HCT116 (cell line): ENCODE measurements around the gene HAP1. TPM values are rescaled to one million over a fixed set of nuclear protein-coding genes. Genes with fewer than 3 reads are reported as not detected.

Source experiments
- ATAC-seq: fragments of 200-7000 bp; cut with Tn5 transposase; 2 replicates; pipeline ENCODE4 v1.9.1; 2020; ENCODE audit warnings: mild to moderate bottlenecking, moderate library complexity
- BruUV-seq: library from RNA; stranded (reverse); fragments of 400-500 nt; replicated peaks from 2 replicates; lab custom pipeline; 2021; lab: Mats Ljungman, UMichigan
- CTCF ChIA-PET: fragments of 300-600 bp; sonication (Branson Sonifier 250); formaldehyde crosslinking; loops from one replicate; lab custom pipeline; 2021; ENCODE audit warnings: antibody characterized with exemption; lab: Charles Lee
- POLR2A ChIA-PET: fragments of 300-600, 350-600 bp; sonication (Branson Sonifier 250); formaldehyde crosslinking; loops from one replicate; lab custom pipeline; 2021; ENCODE audit warnings: antibody characterized with exemption; lab: Charles Lee
- RAD21 ChIA-PET, 2 experiments: fragments of 300-600 bp; sonication (Branson Sonifier 250); formaldehyde crosslinking; loops; one replicate each; lab custom pipeline; 2023; ENCODE audit warnings: low total read pairs in 2 of 2; ENCODE audit not compliant: uncharacterized antibody in 2 of 2, unreplicated experiment in 2 of 2, low non-redundant PET in 1 of 2; lab: Charles Lee
- DNase-seq: peaks from one replicate; pipeline ENCODE4 v3.0.0-alpha.2; 2010; ENCODE audit warnings: low read depth, low spot score
- H2AFZ ChIP-seq: fragments of 200-600 bp; shearing (Covaris generic), sonication (generic); 2 replicates; pipeline ENCODE4 v1.6.1; 2017; ENCODE audit warnings: low read depth, mixed run types, mixed read lengths, antibody characterized with exemption, low read length; ENCODE audit not compliant: poor library complexity, severe bottlenecking
- H3K27ac ChIP-seq: 2 replicates; pipeline ENCODE4 v1.5.1; 2012; ENCODE audit warnings: low read depth, low read length
- H3K27me3 ChIP-seq: fragments of 200-600 bp; sonication (generic); 2 replicates; pipeline ENCODE4 v1.6.1; 2016; ENCODE audit warnings: mixed run types, low read length, mixed read lengths; ENCODE audit not compliant: insufficient read depth
- H3K36me3 ChIP-seq, 2 experiments: fragments of 200-500 bp in 1 of 2; fragments of 200-600 bp in 1 of 2; sonication (Bioruptor generic) in 1 of 2; sonication (generic) in 1 of 2; 2 replicates each; pipeline versions ENCODE4 v1.5.1 to v1.6.1; 2014 to 2016; ENCODE audit warnings: low read length in 2 of 2, inconsistent platforms in 1 of 2, mixed read lengths in 1 of 2, mixed run types in 1 of 2; ENCODE audit not compliant: insufficient read depth in 2 of 2, control insufficient read depth in 1 of 2
- H3K4me1 ChIP-seq, 2 experiments: fragments of 200-600 bp in 1 of 2; sonication (generic) in 1 of 2; 2 replicates each; pipeline versions ENCODE4 v1.5.1 to v1.6.1; 2012 to 2017; ENCODE audit warnings: low read length in 2 of 2, inconsistent platforms in 1 of 2, mild to moderate bottlenecking in 1 of 2, mixed read lengths in 1 of 2, mixed run types in 1 of 2, moderate library complexity in 1 of 2; ENCODE audit not compliant: insufficient read depth in 2 of 2, control insufficient read depth in 1 of 2
- H3K4me2 ChIP-seq: fragments of 200-600 bp; sonication (generic); 2 replicates; pipeline ENCODE4 v1.6.1; 2017; ENCODE audit warnings: mixed run types, low read length, mixed read lengths
- H3K4me3 ChIP-seq, 2 experiments: fragments of 200-600 bp in 1 of 2; sonication (generic) in 1 of 2; replicated peaks in 1 of 2; 2 replicates each; pipeline ENCODE4 v1.5.1; 2011 to 2016; ENCODE audit warnings: low read length in 2 of 2, control low read depth in 1 of 2, low read depth in 1 of 2, mild to moderate bottlenecking in 1 of 2, mixed read lengths in 1 of 2, mixed run types in 1 of 2
- H3K79me2 ChIP-seq: fragments of 200-600 bp; sonication (generic); 2 replicates; pipeline ENCODE4 v1.6.1; 2017; ENCODE audit warnings: mild to moderate bottlenecking, mixed run types, low read length, moderate library complexity, mixed read lengths; ENCODE audit not compliant: insufficient read depth
- H3K9ac ChIP-seq: fragments of 200-600 bp; sonication (generic); 2 replicates; pipeline ENCODE4 v1.6.1; 2016; ENCODE audit warnings: low read length, mixed read lengths
- H3K9me2 ChIP-seq: fragments of 200-600 bp; sonication (generic), shearing (Covaris generic); 2 replicates; pipeline ENCODE4 v1.6.1; 2017; ENCODE audit warnings: mixed run types, mild to moderate bottlenecking, moderate library complexity; ENCODE audit not compliant: insufficient read depth
- H3K9me3 ChIP-seq, 2 experiments: fragments of 200-500 bp in 1 of 2; fragments of 200-600 bp in 1 of 2; sonication (Bioruptor generic) in 1 of 2; sonication (generic) in 1 of 2; 2 replicates each; pipeline ENCODE4 v1.6.1; 2014 to 2017; ENCODE audit warnings: low read length in 2 of 2, mixed read lengths in 2 of 2, inconsistent platforms in 1 of 2, low read depth in 1 of 2, mild to moderate bottlenecking in 1 of 2, mixed run types in 1 of 2, moderate library complexity in 1 of 2; ENCODE audit not compliant: control insufficient read depth in 1 of 2, insufficient read depth in 1 of 2
- H4K20me1 ChIP-seq: fragments of 200-600 bp; sonication (generic), shearing (Covaris generic); 2 replicates; pipeline ENCODE4 v1.6.1; 2017; ENCODE audit warnings: mixed run types, mild to moderate bottlenecking, moderate library complexity; ENCODE audit not compliant: insufficient read depth
- CBX3 ChIP-seq: IDR thresholded peaks from 2 replicates; pipeline ENCODE4 v1.6.1; 2012; ENCODE audit warnings: low read depth
- CEBPB ChIP-seq: IDR thresholded peaks from 2 replicates; pipeline ENCODE4 v1.6.1; 2012; ENCODE audit warnings: low read depth
- EGR1 ChIP-seq: IDR thresholded peaks from 2 replicates; pipeline ENCODE4 v1.6.1; 2012; ENCODE audit warnings: low read depth
- EZH2 ChIP-seq: fragments of 200-600 bp; sonication (generic); IDR thresholded peaks from 2 replicates; pipeline ENCODE4 v1.6.1; 2017; ENCODE audit warnings: antibody characterized with exemption, mixed run types
- EZH2phosphoT487 ChIP-seq: fragments of 200-600 bp; IDR thresholded peaks from 2 replicates; pipeline ENCODE4 v1.6.1; 2018; ENCODE audit warnings: antibody characterized with exemption, borderline replicate concordance
- FOSL1 ChIP-seq: IDR thresholded peaks from 2 replicates; pipeline ENCODE4 v1.6.1; 2012; ENCODE audit warnings: low read depth
- JUND ChIP-seq: IDR thresholded peaks from 2 replicates; pipeline ENCODE4 v1.6.1; 2012
- POLR2A ChIP-seq: IDR thresholded peaks from 2 replicates; pipeline ENCODE4 v1.7.0; 2011; ENCODE audit warnings: borderline replicate concordance; ENCODE audit not compliant: insufficient read depth, insufficient read length; ENCODE audit errors: extremely low read depth
- POLR2AphosphoS5 ChIP-seq: IDR thresholded peaks from 2 replicates; pipeline ENCODE4 v1.6.1; 2011; ENCODE audit warnings: mild to moderate bottlenecking, low read depth, low read length, moderate library complexity
- RAD21 ChIP-seq: IDR thresholded peaks from 2 replicates; pipeline ENCODE4 v1.6.1; 2012; ENCODE audit warnings: low read depth, mild to moderate bottlenecking
- SIN3A ChIP-seq: IDR thresholded peaks from 2 replicates; pipeline ENCODE4 v1.6.1; 2012; ENCODE audit warnings: low read depth
- SP1 ChIP-seq: IDR thresholded peaks from 2 replicates; pipeline ENCODE4 v1.6.1; 2012; ENCODE audit warnings: low read depth
- SRF ChIP-seq: IDR thresholded peaks from 2 replicates; pipeline ENCODE4 v1.6.1; 2012; ENCODE audit warnings: low read depth
- YY1 ChIP-seq: IDR thresholded peaks from 2 replicates; pipeline ENCODE4 v1.6.1; 2011; ENCODE audit warnings: low read length, low read depth, moderate library complexity, mild to moderate bottlenecking; ENCODE audit not compliant: insufficient replicate concordance; ENCODE audit errors: extremely low read depth
- ZFX ChIP-seq: fragments of 450-650 bp; IDR thresholded peaks from 2 replicates; pipeline ENCODE4 v1.6.1; 2017
- ZNF274 ChIP-seq: fragments of 200-500 bp; sonication (Bioruptor generic); IDR thresholded peaks from 2 replicates; pipeline ENCODE4 v1.6.1; 2014; ENCODE audit warnings: mild to moderate bottlenecking, low read depth, low read length, inconsistent platforms
- intact Hi-C: fragments of 100-400 bp; cut with micrococcal nuclease; formaldehyde crosslinking; loops from 2 replicates; pipeline ENCODE4 v1.10.0; 2022
- total RNA-seq: library from RNA; stranded (reverse); gene quantifications from one replicate; pipeline ENCODE4 v1.2.1, GENCODE V29; 2021; ENCODE audit not compliant: unreplicated experiment
- TF ChIP-seq, protein P1 (sequence below): IDR thresholded peaks from 2 replicates; pipeline ENCODE4 v1.6.1; 2011; ENCODE audit warnings: mild to moderate bottlenecking, low read length, moderate library complexity; ENCODE audit not compliant: insufficient replicate concordance; ENCODE audit errors: extremely low read depth
- TF ChIP-seq, protein P2 (sequence below): IDR thresholded peaks from 2 replicates; pipeline ENCODE4 v1.6.1; 2012
- TF ChIP-seq, protein P3 (sequence below): IDR thresholded peaks from 2 replicates; pipeline ENCODE4 v1.6.1; 2012; ENCODE audit warnings: low read depth

The HAP1 gene
- total RNA-seq, 1 experiment from 2014 or later, result 3.4 TPM

DNA sequence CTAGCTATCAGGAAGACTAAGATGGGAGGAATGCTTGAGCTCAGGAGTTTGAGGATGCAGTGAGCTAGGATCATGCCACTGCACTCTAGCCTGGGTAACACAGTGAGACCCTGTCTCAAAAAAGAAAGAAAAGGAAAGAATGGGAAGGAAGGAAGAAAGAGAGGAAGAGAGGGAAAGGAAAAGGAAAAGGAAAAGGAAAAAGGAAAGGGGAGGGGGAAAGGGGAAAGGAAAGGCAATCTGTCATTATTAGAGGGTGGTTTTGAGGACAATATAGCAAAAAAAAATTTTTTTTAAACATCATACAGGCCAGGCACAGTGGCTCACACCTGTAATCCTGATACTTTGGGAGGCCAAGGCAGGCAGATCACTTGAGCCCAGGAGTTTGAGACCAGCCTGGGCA lies 31.7 kb upstream of the HAP1 start:
- ATAC-seq, result no peak

More for the DNA sequence above, 31.7 kb upstream of the HAP1 start:
- peaks cover 57 to 66% of the 10 kb centered on the region in 2 experiments for H3K36me3 ChIP-seq
- POLR2A ChIA-PET, result no interaction called here
- no peak overlapping the region for H3K9ac ChIP-seq
- CTCF ChIA-PET, result interaction anchor here (0.7 kb wide), 1 partner anchor 19 kb away, joined by 3 read pairs; no protein-coding TSS in a partner anchor
- RAD21 ChIA-PET, result no interaction called here
- no peaks in the 10 kb centered on the region for H3K9me3 ChIP-seq
- DNase-seq, result no peak
- no peak overlapping the region for H2AFZ ChIP-seq
- TF ChIP-seq, protein P1, sequence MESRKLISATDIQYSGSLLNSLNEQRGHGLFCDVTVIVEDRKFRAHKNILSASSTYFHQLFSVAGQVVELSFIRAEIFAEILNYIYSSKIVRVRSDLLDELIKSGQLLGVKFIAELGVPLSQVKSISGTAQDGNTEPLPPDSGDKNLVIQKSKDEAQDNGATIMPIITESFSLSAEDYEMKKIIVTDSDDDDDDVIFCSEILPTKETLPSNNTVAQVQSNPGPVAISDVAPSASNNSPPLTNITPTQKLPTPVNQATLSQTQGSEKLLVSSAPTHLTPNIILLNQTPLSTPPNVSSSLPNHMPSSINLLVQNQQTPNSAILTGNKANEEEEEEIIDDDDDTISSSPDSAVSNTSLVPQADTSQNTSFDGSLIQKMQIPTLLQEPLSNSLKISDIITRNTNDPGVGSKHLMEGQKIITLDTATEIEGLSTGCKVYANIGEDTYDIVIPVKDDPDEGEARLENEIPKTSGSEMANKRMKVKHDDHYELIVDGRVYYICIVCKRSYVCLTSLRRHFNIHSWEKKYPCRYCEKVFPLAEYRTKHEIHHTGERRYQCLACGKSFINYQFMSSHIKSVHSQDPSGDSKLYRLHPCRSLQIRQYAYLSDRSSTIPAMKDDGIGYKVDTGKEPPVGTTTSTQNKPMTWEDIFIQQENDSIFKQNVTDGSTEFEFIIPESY, result no peak
- no peak for TF ChIP-seq JUND
- no peak for TF ChIP-seq FOSL1
- TF ChIP-seq, protein P2, sequence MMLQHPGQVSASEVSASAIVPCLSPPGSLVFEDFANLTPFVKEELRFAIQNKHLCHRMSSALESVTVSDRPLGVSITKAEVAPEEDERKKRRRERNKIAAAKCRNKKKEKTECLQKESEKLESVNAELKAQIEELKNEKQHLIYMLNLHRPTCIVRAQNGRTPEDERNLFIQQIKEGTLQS, result no peak
- TF ChIP-seq CBX3, result no peak
- no peak for TF ChIP-seq EZH2phosphoT487
- TF ChIP-seq, protein P3, sequence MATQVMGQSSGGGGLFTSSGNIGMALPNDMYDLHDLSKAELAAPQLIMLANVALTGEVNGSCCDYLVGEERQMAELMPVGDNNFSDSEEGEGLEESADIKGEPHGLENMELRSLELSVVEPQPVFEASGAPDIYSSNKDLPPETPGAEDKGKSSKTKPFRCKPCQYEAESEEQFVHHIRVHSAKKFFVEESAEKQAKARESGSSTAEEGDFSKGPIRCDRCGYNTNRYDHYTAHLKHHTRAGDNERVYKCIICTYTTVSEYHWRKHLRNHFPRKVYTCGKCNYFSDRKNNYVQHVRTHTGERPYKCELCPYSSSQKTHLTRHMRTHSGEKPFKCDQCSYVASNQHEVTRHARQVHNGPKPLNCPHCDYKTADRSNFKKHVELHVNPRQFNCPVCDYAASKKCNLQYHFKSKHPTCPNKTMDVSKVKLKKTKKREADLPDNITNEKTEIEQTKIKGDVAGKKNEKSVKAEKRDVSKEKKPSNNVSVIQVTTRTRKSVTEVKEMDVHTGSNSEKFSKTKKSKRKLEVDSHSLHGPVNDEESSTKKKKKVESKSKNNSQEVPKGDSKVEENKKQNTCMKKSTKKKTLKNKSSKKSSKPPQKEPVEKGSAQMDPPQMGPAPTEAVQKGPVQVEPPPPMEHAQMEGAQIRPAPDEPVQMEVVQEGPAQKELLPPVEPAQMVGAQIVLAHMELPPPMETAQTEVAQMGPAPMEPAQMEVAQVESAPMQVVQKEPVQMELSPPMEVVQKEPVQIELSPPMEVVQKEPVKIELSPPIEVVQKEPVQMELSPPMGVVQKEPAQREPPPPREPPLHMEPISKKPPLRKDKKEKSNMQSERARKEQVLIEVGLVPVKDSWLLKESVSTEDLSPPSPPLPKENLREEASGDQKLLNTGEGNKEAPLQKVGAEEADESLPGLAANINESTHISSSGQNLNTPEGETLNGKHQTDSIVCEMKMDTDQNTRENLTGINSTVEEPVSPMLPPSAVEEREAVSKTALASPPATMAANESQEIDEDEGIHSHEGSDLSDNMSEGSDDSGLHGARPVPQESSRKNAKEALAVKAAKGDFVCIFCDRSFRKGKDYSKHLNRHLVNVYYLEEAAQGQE, result no peak
- no peak for TF ChIP-seq SRF
- no peak for TF ChIP-seq EZH2
- no peak for TF ChIP-seq EGR1
- TF ChIP-seq SIN3A, result no peak
- TF ChIP-seq POLR2AphosphoS5, result no peak
- TF ChIP-seq SP1, result no peak
- no peak for TF ChIP-seq ZNF274
- no peak for TF ChIP-seq RAD21
- no peak for TF ChIP-seq POLR2A
- no peak for TF ChIP-seq CEBPB
- no peak for TF ChIP-seq YY1
- no peak for TF ChIP-seq ZFX
- H3K9me2 ChIP-seq, result no peaks in the 10 kb centered on the region
- H4K20me1 ChIP-seq, result no peaks in the 10 kb centered on the region
- no TSS peak for BruUV-seq
- H3K79me2 ChIP-seq, result peaks cover 6% of the 10 kb centered on the region; the same call in 1 of the 2 replicates
- peaks cover 0 to under 1% of the 10 kb centered on the region in 2 experiments; a peak in 1 of 4 replicates for H3K4me1 ChIP-seq
- H3K4me2 ChIP-seq, result no peak overlapping the region
- H3K4me3 ChIP-seq, result no peak overlapping the region
- H3K27me3 ChIP-seq, result no peaks in the 10 kb centered on the region
- intact Hi-C loops, result no loop called here
- no peak overlapping the region for H3K27ac ChIP-seq
